RWPE1 (cell line): Measurements from ENCODE around the gene ANKRD11.
"Not testable (repeated sequence)": the region's sequence is repeated elsewhere in the genome, so short reads cannot be mapped to it uniquely, and the experiment has no call there.

Experiments
- CTCF ChIA-PET: fragments of 350-600 bp; sonication (Branson Sonifier 250); formaldehyde crosslinking; extraction: SDS; loops from one replicate; lab custom pipeline; 2021; lab: Yijun Ruan, JAX
- POLR2A ChIA-PET: fragments of 400-600 bp; formaldehyde crosslinking; extraction: SDS; loops from one replicate; lab custom pipeline; 2020; ENCODE audit warnings: antibody characterized with exemption; ENCODE audit not compliant: low non-redundant PET; lab: Yijun Ruan, JAX
- DNase-seq: peaks from one replicate; pipeline ENCODE4 v3.0.0; 2012; ENCODE audit warnings: low spot score
- H3K27ac ChIP-seq: fragments of 450-650 bp; 2 replicates; pipeline ENCODE4 v1.5.1; 2017
- CTCF ChIP-seq: fragments of 450-650 bp; conservative IDR thresholded peaks from 2 replicates; pipeline ENCODE4 v1.5.1; 2017; ENCODE audit warnings: low read depth, mild to moderate bottlenecking

Gene ANKRD11

GRCh38 chr16:89439659-89440058 is 50.7 kb downstream of the ANKRD11 start:
- CTCF ChIA-PET, result no interaction called here

GRCh38 chr16:89437991-89438390 is 52.4 kb downstream of the ANKRD11 start:
- H3K27ac ChIP-seq, result peak overlapping the region; percentile 41
- ChIA-PET POLR2A (no interaction called here), CTCF (no interaction called here)
- TF ChIP-seq CTCF, result no peak
- no peak for DNase-seq

More at GRCh38 chr16:89439659-89440058, 50.7 kb downstream of the ANKRD11 start:
- POLR2A ChIA-PET, result no interaction called here
- no peak for TF ChIP-seq CTCF
- DNase-seq, result no peak
- H3K27ac ChIP-seq, result peak overlapping the region; percentile 99

- POLR2A ChIA-PET, result no interaction called here
- H3K27ac ChIP-seq, result peak overlapping the region; percentile 41
- TF ChIP-seq CTCF, result no peak
- CTCF ChIA-PET, result no interaction called here
- no peak for DNase-seq
Measured at GRCh38 chr16:89437251-89437987, 52.9 kb downstream of the ANKRD11 start.

GRCh38 chr16:89436366-89436765 is 54.0 kb downstream of the ANKRD11 start:
- CTCF ChIA-PET, result no interaction called here
- TF ChIP-seq CTCF, result no peak
- POLR2A ChIA-PET, result no interaction called here
- no peak overlapping the region for H3K27ac ChIP-seq
- DNase-seq, result no peak

GRCh38 chr16:89435059-89435458 is 55.3 kb downstream of the ANKRD11 start:
- DNase-seq, CTCF ChIA-PET: not testable (repeated sequence)
- peak overlapping the region; percentile 17 for H3K27ac ChIP-seq
- POLR2A ChIA-PET, result interaction anchor here (0.6 kb wide), 1 partner anchor 57 kb away, joined by 4 read pairs; no protein-coding TSS in a partner anchor

- CTCF ChIA-PET, result no interaction called here
- no peak for TF ChIP-seq CTCF
- H3K27ac ChIP-seq, result peak overlapping the region; percentile 17
- no peak for DNase-seq
- POLR2A ChIA-PET, result interaction anchor here (0.6 kb wide), 1 partner anchor 57 kb away, joined by 4 read pairs; no protein-coding TSS in a partner anchor
Measured at GRCh38 chr16:89434490-89434889, 55.9 kb downstream of the ANKRD11 start.

- DNase-seq, POLR2A ChIA-PET: not testable (repeated sequence)
- H3K27ac ChIP-seq, result peak overlapping the region; percentile 17
- CTCF ChIA-PET, result interaction anchor here (0.7 kb wide), 1 partner anchor 826 kb away, joined by 4 read pairs; no protein-coding TSS in a partner anchor
Measured at GRCh38 chr16:89433363-89433984, 56.9 kb downstream of the ANKRD11 start.
